Measurements from ENCODE around the gene FBXW9.

FBXW9 gene

DNA sequence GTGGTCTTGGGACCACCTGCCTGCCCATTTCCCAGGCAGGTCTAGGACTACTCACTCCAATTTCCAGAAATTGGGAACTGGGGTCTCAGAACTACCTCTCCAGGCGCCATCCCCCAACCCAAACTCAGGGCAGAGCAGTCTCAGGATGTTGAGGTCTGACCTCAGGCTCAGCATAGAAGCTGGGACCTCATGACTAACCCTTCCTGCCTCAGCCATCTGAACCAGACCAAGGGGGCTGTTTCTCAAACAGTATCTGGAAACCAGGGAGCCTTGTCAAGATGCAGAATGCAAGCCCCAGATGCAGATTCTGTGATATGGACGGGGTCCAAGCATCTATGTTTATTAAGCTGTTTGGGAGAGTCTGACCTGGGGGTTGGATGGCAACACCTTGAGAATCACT is 1.3 kb downstream of the FBXW9 start:
- Histone ChIP-seq H3K4me3 (ENCODE audit: low read depth, low read length) (peak overlapping the region; percentile 68), H3K27me3 (ENCODE audit: control insufficient read depth, insufficient read depth, low read length) (no peaks in the 10 kb centered on the region)
- TF ChIP-seq, protein P1, sequence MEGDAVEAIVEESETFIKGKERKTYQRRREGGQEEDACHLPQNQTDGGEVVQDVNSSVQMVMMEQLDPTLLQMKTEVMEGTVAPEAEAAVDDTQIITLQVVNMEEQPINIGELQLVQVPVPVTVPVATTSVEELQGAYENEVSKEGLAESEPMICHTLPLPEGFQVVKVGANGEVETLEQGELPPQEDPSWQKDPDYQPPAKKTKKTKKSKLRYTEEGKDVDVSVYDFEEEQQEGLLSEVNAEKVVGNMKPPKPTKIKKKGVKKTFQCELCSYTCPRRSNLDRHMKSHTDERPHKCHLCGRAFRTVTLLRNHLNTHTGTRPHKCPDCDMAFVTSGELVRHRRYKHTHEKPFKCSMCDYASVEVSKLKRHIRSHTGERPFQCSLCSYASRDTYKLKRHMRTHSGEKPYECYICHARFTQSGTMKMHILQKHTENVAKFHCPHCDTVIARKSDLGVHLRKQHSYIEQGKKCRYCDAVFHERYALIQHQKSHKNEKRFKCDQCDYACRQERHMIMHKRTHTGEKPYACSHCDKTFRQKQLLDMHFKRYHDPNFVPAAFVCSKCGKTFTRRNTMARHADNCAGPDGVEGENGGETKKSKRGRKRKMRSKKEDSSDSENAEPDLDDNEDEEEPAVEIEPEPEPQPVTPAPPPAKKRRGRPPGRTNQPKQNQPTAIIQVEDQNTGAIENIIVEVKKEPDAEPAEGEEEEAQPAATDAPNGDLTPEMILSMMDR (IDR thresholded peaks at IDR 0.05): no peak

DNA sequence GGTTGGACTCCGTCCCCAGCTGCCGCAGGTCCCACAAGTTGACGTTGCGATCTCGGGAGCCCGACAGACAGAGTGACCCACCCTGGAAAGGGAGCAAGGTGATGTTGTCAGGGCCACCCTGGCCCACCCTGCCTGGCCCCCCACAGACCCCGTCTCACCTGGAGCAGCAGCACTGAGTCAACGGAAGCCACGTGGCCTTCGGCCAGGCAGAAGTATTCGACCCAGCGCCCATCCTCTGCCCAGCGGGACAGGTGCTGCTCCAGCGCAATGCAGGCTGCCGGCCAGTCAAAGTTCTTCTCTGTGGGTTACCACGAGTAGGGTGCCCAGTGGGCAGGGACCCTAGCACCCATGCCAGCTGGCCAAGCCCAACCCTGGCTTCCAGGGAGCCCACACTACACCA is 1.8 kb downstream of the FBXW9 start:
- no peak overlapping the region for H3K4me3 ChIP-seq (ENCODE audit: low read depth, low read length)
- H2AFZ ChIP-seq: no peak overlapping the region
- no peaks in the 10 kb centered on the region for H3K79me2 ChIP-seq
- TF ChIP-seq, protein P1 (IDR thresholded peaks at IDR 0.05): no peak
- no peak overlapping the region for H3K4me2 ChIP-seq (ENCODE audit: low read length)
- no peaks in the 10 kb centered on the region for H3K4me1 ChIP-seq
- no peaks in the 10 kb centered on the region for H3K27me3 ChIP-seq (ENCODE audit: control insufficient read depth, insufficient read depth, low read length)
- no peaks in the 10 kb centered on the region for H3K9me3 ChIP-seq (ENCODE audit: control insufficient read depth, low read length)
- no peaks in the 10 kb centered on the region for H3K36me3 ChIP-seq (ENCODE audit: control insufficient read depth, insufficient read depth, low read length)
- H3K9ac ChIP-seq: no peak overlapping the region
- H3K27ac ChIP-seq: no peak overlapping the region

More for the DNA sequence above, 1.3 kb downstream of the FBXW9 start:
- Histone ChIP-seq H3K27ac (no peak overlapping the region), H3K4me1 (no peaks in the 10 kb centered on the region), H3K36me3 (ENCODE audit: control insufficient read depth, insufficient read depth, low read length) (no peaks in the 10 kb centered on the region), H3K9ac (no peak overlapping the region), H3K4me2 (ENCODE audit: low read length) (peak overlapping the region; percentile 72), H3K9me3 (ENCODE audit: control insufficient read depth, low read length) (no peaks in the 10 kb centered on the region), H3K79me2 (no peaks in the 10 kb centered on the region), H2AFZ (no peak overlapping the region)

DNA sequence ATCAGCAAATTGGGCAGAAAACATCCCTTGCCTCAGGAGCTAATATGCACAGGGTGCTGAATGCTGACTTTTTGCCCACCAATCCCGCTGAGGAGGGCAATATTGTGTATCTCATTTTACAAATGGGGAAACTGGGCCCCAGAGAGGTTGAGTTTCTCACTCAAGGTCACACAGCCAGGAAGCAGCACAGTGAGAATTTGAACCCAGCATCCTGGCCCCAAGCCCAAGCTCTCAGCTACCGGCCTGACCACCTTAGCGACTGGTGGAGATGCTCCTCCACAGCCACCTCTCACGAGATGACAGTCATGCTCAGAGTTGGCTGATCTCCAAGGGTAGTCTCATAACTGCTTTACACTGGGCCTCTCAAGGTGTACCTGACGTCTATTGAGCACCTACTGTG is 3.5 kb downstream of the FBXW9 start:
- Histone ChIP-seq H3K4me2 (ENCODE audit: low read length) (no peak overlapping the region), H3K79me2 (no peaks in the 10 kb centered on the region), H3K4me1 (no peaks in the 10 kb centered on the region), H3K9me3 (ENCODE audit: control insufficient read depth, low read length) (no peaks in the 10 kb centered on the region), H3K27me3 (ENCODE audit: control insufficient read depth, insufficient read depth, low read length) (no peaks in the 10 kb centered on the region), H3K4me3 (ENCODE audit: low read depth, low read length) (no peak overlapping the region), H2AFZ (no peak overlapping the region), H3K36me3 (ENCODE audit: control insufficient read depth, insufficient read depth, low read length) (no peaks in the 10 kb centered on the region), H3K9ac (no peak overlapping the region), H3K27ac (no peak overlapping the region)
- TF ChIP-seq, protein P1 (IDR thresholded peaks at IDR 0.05): no peak

DNA sequence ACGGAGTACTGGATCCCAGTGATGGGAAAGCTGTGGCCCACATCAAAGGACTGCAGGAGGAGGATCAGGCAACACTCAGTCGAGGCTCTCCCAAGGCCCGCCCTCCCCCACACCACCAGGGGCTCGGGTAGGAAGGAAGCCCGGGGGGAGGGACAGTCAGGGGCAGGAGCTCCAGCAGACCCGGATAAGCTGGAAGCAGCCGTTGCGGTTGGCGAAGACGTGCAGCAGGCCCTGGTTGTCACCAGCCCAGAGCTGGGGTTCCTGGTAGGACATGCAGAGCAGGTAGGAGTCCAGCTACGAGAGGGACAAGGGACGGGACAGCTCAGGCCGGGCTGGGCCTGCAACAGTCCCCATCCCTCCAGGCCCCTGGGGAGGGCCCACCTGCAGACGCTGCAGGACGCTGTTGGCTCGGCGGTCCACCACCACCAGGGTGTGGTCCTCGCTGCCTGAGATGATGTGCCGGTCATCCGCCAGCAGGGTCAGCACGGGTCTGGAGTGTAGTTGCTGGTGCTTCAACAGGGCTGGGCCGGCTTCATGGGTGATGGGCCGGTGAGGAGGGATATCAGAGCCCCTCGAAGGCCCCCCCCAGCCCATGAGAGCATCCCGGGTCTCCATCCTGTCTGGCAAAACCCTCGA is 6.7 kb downstream of the FBXW9 start:
- Histone ChIP-seq H3K9me3 (ENCODE audit: control insufficient read depth, low read length) (no peaks in the 10 kb centered on the region), H3K9ac (no peak overlapping the region), H3K79me2 (no peaks in the 10 kb centered on the region), H3K36me3 (ENCODE audit: control insufficient read depth, insufficient read depth, low read length) (no peaks in the 10 kb centered on the region), H3K27ac (no peak overlapping the region), H3K4me2 (ENCODE audit: low read length) (no peak overlapping the region), H3K4me3 (ENCODE audit: low read depth, low read length) (no peak overlapping the region), H3K4me1 (no peaks in the 10 kb centered on the region), H3K27me3 (ENCODE audit: control insufficient read depth, insufficient read depth, low read length) (no peaks in the 10 kb centered on the region), H2AFZ (no peak overlapping the region)
- TF ChIP-seq, protein P1 (IDR thresholded peaks at IDR 0.05): no peak

DNA sequence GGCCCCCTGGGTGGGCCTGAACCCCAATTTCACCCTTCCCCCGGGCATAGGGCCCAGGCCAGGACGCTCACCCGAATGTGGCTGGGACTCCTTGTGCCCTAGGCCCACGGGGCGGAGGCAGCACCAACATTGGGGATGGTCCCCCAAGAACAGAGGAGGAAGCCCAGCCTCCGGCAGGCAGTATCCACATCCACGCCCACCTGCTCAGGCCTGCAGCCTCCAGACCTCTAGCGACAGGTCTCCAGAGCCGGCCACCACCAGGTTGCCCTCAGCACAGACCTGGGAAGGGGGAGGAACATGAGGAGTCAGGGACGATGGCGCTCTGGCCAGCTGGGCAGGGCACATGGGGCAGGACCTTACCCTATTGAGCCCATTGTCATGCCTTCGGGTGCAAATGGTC is 7.4 kb downstream of the FBXW9 start:
- Histone ChIP-seq H3K4me3 (ENCODE audit: low read depth, low read length) (no peak overlapping the region), H3K36me3 (ENCODE audit: control insufficient read depth, insufficient read depth, low read length) (no peaks in the 10 kb centered on the region), H3K79me2 (no peaks in the 10 kb centered on the region), H2AFZ (no peak overlapping the region), H3K4me2 (ENCODE audit: low read length) (no peak overlapping the region), H3K27ac (no peak overlapping the region), H3K4me1 (no peaks in the 10 kb centered on the region), H3K9me3 (ENCODE audit: control insufficient read depth, low read length) (no peaks in the 10 kb centered on the region), H3K27me3 (ENCODE audit: control insufficient read depth, insufficient read depth, low read length) (no peaks in the 10 kb centered on the region), H3K9ac (no peak overlapping the region)
- TF ChIP-seq, protein P1 (IDR thresholded peaks at IDR 0.05): no peak

All from parathyroid adenoma (tissue), 2 donors.